RWPE2 (cell line): Measurements from ENCODE around the gene KIRREL3.

Experiments
- ATAC-seq: fragments of 200-7000 bp; cut with Tn5 transposase; 3 replicates; pipeline ENCODE4 v1.9.1; 2021; ENCODE audit warnings: low read depth
- DNase-seq: peaks from one replicate; pipeline ENCODE4 v3.0.0-alpha.2; 2020; ENCODE audit warnings: low spot score
- H3K27ac ChIP-seq: fragments of 450-650 bp; 2 replicates; pipeline ENCODE4 v1.5.1; 2017; ENCODE audit warnings: mild to moderate bottlenecking; ENCODE audit not compliant: poor library complexity, severe bottlenecking
- H3K27me3 ChIP-seq: fragments of 250-450 bp; sonication (Bioruptor Pico); 2 replicates; pipeline ENCODE4 v1.5.1; 2021; ENCODE audit warnings: mild to moderate bottlenecking, moderate library complexity; ENCODE audit not compliant: insufficient read depth, poor library complexity, severe bottlenecking
- H3K36me3 ChIP-seq: fragments of 250-450 bp; sonication (Bioruptor Pico); 2 replicates; pipeline ENCODE4 v1.5.1; 2020; ENCODE audit warnings: low read depth, mild to moderate bottlenecking, moderate library complexity
- H3K4me1 ChIP-seq: fragments of 250-450 bp; sonication (Bioruptor Pico); 2 replicates; pipeline ENCODE4 v1.5.1; 2021; ENCODE audit warnings: mild to moderate bottlenecking, moderate library complexity; ENCODE audit not compliant: insufficient read depth, poor library complexity, severe bottlenecking
- H3K4me3 ChIP-seq: fragments of 250-450 bp; sonication (Bioruptor Pico); 2 replicates; pipeline ENCODE4 v1.5.1; 2021; ENCODE audit warnings: mild to moderate bottlenecking, moderate library complexity; ENCODE audit not compliant: severe bottlenecking
- H3K9me3 ChIP-seq: fragments of 250-450 bp; sonication (Bioruptor Pico); 2 replicates; pipeline ENCODE4 v1.5.1; 2021; ENCODE audit warnings: mild to moderate bottlenecking, moderate library complexity; ENCODE audit not compliant: severe bottlenecking
- CTCF ChIP-seq: fragments of 450-650 bp; IDR thresholded peaks from one replicate; pipeline ENCODE4 v1.5.1; 2017; ENCODE audit warnings: mild to moderate bottlenecking, moderate library complexity; ENCODE audit not compliant: poor library complexity, severe bottlenecking

The KIRREL3 gene

DNA sequence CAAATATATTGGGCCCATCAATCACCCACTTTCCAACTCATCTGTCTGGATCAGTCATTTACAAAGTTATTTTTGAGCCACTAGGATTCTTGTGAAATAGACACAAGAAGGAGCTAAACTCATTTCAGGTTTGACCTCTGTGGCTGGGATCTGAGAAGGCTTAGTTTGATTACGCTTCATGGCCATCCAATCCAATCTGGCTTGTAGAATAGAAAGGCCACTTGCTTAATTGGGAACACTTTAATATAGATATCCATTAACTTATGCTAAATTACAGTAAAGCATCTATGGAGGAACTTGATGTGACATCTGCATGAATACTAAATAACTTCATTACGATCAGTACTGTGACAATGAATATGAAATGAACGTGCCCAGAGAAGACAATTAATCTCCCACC, 360.9 kb downstream of the KIRREL3 start:
- H3K4me1 ChIP-seq = no peaks in the 10 kb centered on the region
- no peak overlapping the region for H3K4me3 ChIP-seq
- TF ChIP-seq CTCF = no peak
- H3K36me3 ChIP-seq = no peaks in the 10 kb centered on the region
- ATAC-seq (no peak), DNase-seq (no peak)
- H3K27ac ChIP-seq = no peak overlapping the region
- H3K27me3 ChIP-seq = no peaks in the 10 kb centered on the region
- no peaks in the 10 kb centered on the region for H3K9me3 ChIP-seq

- Histone ChIP-seq H3K4me3 (no peak overlapping the region), H3K27me3 (no peaks in the 10 kb centered on the region), H3K36me3 (no peaks in the 10 kb centered on the region), H3K4me1 (no peaks in the 10 kb centered on the region), H3K27ac (no peak overlapping the region), H3K9me3 (no peaks in the 10 kb centered on the region)
- DNase-seq = no peak
- ATAC-seq = no peak
- TF ChIP-seq CTCF = no peak
Measured at GRCh38 chr11:126638648-126639047, 361.9 kb downstream of the KIRREL3 start.

DNA sequence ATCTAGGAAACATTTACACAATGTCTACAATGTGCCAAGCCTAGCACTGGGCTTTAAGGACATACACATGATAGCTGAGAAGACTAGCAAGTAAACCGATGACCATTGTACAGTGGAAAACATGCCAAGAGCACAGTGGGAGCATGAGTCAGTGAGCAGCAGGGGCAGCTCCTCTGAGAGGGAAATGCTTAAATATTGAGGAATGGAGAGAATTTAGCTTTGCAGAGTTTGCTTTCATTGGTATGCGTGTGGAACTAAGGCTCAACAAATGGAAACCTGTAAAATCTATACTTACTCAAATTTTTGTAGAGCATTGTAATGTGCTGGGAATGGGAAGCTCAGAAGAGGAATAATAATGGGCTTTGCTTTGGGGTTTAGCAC, 362.8 kb downstream of the KIRREL3 start:
- DNase-seq = no peak
- Histone ChIP-seq H3K4me3 (no peak overlapping the region), H3K27me3 (no peaks in the 10 kb centered on the region), H3K4me1 (no peaks in the 10 kb centered on the region), H3K27ac (no peak overlapping the region), H3K9me3 (no peaks in the 10 kb centered on the region), H3K36me3 (no peaks in the 10 kb centered on the region)
- no peak for ATAC-seq
- TF ChIP-seq CTCF = no peak

DNA sequence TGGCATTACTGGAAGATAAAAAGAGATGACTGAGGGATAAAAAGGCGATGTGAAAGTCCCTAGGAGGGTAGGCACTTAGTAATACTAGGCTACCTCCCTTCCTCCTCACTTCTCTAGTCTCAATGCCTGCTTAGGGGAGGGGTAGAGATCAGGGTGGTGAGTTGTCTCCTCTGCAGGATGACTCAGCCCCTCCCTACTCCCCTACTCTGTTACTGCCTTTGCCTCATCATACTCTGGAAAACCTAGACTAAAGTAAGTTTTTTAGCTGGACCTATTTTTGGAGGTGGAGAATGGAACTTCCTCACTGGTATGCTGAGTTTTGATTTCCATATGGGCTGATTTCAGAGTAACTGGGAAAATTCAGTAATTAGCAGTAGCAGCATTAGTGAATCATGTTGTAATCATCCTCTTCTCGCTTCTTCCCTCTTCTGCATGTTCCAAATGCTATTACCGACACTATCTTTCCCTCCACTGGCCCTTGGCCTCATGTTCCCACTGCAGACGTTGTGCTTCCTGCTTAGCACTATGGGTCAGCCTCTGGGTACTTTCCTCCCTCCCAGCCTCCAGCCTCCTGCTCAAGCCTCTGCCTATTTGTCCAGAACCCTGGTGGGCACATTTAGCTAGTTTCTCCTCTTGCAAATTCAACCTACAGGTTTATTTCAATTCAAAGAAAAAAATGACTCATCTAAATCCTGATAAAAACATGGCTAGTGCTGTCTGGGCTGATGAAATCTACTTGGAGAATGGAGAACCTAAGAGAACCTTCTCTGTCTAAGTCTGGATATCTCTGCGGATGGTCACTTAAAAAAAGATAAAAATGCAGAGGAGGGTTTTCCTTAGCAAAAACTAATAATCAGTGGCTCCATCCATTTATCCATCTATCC, 363.4 kb downstream of the KIRREL3 start:
- peak; percentile 90 for ATAC-seq
- DNase-seq = no peak
- H3K4me3 ChIP-seq = no peak overlapping the region
- H3K36me3 ChIP-seq = no peaks in the 10 kb centered on the region
- H3K4me1 ChIP-seq = no peaks in the 10 kb centered on the region
- H3K9me3 ChIP-seq = no peaks in the 10 kb centered on the region
- no peak overlapping the region for H3K27ac ChIP-seq
- H3K27me3 ChIP-seq = no peaks in the 10 kb centered on the region
- TF ChIP-seq CTCF = no peak

GRCh38 chr11:126635511-126635910, 365.1 kb downstream of the KIRREL3 start:
- no peaks in the 10 kb centered on the region for H3K4me1 ChIP-seq
- H3K4me3 ChIP-seq = no peak overlapping the region
- H3K36me3 ChIP-seq = no peaks in the 10 kb centered on the region
- ATAC-seq (no peak), DNase-seq (no peak)
- H3K27ac ChIP-seq = no peak overlapping the region
- no peaks in the 10 kb centered on the region for H3K9me3 ChIP-seq
- no peaks in the 10 kb centered on the region for H3K27me3 ChIP-seq
- TF ChIP-seq CTCF = no peak
